Measurements from ENCODE around the gene CKAP5.

- TF ChIP-seq, protein P1, sequence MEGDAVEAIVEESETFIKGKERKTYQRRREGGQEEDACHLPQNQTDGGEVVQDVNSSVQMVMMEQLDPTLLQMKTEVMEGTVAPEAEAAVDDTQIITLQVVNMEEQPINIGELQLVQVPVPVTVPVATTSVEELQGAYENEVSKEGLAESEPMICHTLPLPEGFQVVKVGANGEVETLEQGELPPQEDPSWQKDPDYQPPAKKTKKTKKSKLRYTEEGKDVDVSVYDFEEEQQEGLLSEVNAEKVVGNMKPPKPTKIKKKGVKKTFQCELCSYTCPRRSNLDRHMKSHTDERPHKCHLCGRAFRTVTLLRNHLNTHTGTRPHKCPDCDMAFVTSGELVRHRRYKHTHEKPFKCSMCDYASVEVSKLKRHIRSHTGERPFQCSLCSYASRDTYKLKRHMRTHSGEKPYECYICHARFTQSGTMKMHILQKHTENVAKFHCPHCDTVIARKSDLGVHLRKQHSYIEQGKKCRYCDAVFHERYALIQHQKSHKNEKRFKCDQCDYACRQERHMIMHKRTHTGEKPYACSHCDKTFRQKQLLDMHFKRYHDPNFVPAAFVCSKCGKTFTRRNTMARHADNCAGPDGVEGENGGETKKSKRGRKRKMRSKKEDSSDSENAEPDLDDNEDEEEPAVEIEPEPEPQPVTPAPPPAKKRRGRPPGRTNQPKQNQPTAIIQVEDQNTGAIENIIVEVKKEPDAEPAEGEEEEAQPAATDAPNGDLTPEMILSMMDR (IDR thresholded peaks at IDR 0.05): no peak
- no peak for TF ChIP-seq POLR2A (IDR thresholded peaks at IDR 0.05)
Observed at GRCh38 chr11:46889251-46889650, 43.2 kb upstream of the CKAP5 start.

Measured in suprapubic skin (tissue), 3 donors.